GM19328 (cell line): ENCODE results near the gene ERO1B.

Experiments
- ATAC-seq: cut with Tn5 transposase; IDR thresholded peaks from one replicate; pipeline ENCODE4 v1.9.1; 2021; ENCODE audit warnings: mild to moderate bottlenecking, moderate library complexity; ENCODE audit not compliant: unreplicated experiment

The ERO1B gene

GRCh38 chr1:236253918-236254637 is 27.7 kb downstream of the ERO1B start:
- ATAC-seq: no peak

- no peak for ATAC-seq
These were observed 28.6 kb downstream of the ERO1B start for GRCh38 chr1:236253119-236253518.

GRCh38 chr1:236251587-236251986 is 30.2 kb downstream of the ERO1B start:
- ATAC-seq: no peak

- ATAC-seq: no peak
These were observed 34.5 kb downstream of the ERO1B start for GRCh38 chr1:236247286-236247685.

DNA sequence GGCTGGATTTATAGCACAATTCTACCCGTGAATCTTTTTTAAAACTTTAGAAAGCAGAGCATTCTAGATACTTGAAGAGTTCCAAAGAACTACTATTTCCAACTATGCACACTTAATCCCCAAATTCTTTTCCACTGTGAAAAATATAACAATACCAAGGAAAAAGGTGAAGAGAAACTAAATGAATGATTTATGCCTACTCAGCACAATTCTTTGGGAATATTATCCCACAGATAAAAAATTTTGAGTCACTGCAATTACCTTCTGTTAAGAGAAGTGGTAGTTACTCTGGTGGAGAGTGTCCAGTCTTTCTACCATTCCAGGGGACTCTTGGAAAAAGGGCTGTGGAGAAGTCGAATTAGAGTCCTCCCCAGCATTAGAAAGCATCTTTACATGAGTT is 39.2 kb downstream of the ERO1B start:
- no peak for ATAC-seq

DNA sequence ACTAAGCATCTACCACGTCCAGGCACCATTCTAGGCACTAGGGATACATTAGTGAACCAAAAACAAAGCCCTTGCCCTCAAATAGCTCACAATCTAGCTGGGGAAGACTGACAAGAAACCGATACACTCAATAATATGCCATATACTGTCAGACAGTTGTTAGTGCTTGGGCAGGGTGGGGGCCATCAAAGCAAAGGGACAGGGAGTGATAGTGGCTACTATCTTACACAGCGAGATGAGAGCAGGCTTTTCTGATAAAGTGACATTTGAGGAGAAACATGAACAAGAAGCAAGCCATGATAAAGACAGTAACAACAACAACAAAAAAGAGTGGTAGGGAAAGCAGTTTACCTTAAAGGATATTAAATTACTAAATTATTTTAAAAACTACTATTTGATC is 41.1 kb downstream of the ERO1B start:
- ATAC-seq: no peak

DNA sequence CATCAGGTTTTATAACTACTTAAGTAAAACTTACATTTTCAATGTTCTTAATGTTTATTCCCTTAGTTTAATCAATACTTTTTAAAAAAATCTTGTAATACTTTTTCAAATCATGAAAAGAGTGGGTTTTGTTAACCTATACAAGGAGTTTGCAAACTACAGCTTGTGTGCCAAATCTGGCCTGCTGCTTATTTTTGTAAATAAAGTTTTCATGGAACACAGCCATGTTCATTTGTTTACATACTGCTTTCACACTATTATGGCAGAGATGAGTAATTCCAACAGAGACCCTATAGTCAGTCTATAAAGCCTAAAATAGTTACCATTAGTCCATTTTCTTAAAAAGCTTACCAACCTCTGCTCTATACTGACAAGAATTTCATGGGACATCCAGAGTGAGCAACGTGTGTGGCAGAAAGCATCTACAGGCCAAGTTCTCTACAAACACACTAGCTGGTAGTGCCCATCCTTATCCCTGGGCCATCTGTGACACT is 42.6 kb downstream of the ERO1B start:
- ATAC-seq: no peak

DNA sequence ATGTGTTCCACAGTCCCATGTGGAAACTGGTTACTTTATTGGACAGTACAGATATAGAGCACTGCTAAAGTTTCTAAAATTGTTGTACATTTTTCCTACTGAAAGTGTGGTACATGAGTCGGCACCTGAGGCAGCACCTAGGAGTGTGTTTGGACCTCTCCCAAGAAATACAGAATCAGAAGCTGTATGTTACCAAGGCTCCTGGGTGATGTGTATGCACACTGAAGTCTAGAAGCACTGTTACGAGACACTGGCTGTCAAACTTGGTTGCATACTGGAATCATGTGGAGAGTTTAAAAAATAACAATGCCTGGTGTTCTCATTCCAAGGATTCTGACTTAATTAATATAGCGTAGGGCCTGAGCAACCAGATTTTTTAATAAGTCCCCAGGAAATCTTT is 46.6 kb downstream of the ERO1B start:
- no peak for ATAC-seq

DNA sequence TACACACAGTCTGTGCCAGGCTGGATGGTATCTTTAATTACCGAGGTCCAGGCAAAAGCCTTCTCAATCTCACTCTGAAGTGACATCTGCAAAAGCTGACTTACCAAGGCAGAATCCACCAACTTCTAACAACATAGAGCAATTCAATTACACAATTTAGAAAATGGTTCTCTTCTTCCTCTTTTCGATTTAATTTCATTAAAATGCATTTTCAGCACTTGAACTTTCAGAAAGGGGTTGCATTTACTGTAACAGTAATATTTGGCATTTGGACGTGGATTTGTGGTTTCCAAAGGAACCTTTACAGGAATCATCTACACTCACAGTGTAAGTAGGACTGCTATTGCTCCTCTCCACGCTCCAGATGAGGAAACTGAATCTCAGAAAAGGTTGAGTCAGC is 53.3 kb downstream of the ERO1B start:
- no peak for ATAC-seq

- no peak for ATAC-seq
These were observed 59.1 kb downstream of the ERO1B start for GRCh38 chr1:236222632-236223031.

- ATAC-seq: no peak
These were observed 61.3 kb downstream of the ERO1B start for GRCh38 chr1:236220473-236220872.

DNA sequence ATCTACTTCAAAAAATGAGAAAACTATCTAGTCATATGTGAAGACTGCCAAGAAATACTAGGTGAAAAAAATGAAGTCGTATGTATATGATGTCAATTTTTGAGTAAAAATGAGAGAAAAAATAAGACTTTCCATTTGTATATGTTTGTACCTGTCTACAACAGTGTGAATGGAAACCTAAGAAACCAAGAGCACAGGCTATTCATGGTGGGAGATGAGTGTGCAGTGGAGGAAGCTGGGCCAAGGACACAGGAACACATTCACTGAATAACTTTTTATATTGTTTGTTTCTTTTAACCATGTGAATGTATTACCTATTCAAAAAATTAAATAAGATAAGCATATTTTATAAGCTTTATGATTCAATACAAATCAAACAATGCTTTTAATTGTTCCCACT is 67.0 kb downstream of the ERO1B start:
- ATAC-seq: no peak

DNA sequence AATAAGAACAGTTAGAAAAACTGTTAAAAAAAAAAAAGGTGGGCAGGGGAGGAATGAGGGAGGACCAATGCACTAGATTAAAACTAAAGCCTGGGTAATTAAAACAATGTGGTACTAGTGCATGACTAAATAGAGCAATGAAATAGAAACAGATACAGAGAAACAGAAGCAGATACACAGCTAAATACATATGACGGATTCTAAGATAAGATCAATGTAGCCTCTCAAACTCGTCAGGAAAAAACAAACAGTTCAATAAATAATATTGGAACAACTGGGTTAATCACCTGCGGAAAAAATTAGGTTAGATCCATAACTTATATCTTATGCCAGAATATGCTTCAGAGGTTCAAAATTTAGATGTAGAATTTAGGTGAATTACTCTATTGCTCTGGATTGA is 68.2 kb downstream of the ERO1B start:
- no peak for ATAC-seq

DNA sequence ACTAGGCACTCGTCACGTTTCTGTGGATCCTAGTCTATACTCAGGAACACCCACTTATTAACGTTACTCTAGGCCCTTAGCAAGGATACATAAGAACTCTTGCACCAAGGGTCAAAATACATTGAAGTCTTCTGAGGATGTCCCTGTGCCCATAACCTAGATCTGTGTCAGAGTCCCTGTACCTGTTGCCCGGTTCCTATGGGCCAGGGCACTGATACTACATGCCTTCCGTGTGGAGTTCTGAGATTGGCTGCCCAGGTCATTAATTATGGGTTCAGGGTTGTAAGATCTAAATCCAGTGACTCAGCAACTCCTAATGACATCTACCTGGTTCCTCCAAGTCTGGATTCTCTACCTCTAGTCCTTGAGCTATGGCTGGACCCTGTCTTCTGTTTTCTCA is 69.9 kb downstream of the ERO1B start:
- no peak for ATAC-seq

DNA sequence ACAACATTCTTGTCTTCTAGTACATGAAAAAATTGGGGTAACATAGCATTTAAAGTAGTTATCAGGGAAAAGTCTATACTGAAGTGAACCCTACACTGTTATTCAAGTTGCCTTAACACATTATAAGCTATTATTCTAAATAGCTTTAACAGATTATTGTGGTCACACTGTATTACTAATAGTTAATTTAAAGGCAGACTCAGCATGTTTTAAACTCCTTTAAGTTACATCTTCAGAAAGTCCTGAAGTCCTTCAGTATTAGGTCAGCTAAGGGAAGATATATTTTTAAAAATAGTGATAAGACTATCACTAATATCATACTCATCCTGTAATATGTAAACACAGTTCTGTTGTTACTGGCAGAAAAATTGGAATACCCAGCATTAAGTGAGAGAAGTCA is 72.0 kb downstream of the ERO1B start:
- ATAC-seq: no peak

DNA sequence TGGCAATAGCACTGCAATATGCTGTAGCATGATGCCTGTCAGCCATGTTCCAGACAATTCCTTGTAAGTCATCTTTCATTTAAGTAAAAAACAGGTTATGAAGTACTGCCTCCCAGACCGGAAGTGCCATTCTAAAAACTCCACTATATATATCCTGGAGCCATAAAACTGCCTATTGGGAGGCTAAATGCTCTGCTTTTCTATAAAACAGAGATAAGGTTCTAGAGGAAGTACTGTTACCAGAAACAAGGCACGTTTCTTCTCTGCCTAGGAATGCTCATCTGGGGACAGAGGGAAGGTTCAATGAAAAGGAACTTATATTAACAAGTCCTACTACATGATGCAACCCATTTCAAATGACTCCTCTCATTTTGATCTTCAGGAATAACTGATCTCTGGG is 72.6 kb downstream of the ERO1B start:
- no peak for ATAC-seq

DNA sequence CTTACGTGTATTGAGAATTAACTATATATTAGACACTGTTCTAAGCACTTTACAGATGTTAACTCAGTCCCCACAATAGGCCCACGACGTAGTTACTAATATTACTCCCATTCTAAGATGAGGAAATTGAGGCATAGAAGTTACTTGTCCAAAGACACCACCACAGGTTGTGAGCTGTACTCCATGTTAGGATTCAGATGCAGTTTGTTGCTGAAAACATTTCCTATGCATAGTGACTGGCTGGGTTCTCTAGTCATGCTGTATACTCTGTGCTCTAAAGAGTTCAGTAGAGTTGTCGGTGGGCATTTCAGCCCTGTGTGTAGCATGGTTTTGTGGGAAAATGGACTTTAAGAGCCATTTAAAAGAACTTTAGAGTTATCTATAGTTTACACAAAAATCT is 74.2 kb downstream of the ERO1B start:
- no peak for ATAC-seq

GRCh38 chr1:236207121-236207520 is 74.6 kb downstream of the ERO1B start:
- no peak for ATAC-seq

- no peak for ATAC-seq
These were observed 75.2 kb downstream of the ERO1B start for GRCh38 chr1:236206548-236206947.

GRCh38 chr1:236204656-236205055 is 77.1 kb downstream of the ERO1B start:
- no peak for ATAC-seq

DNA sequence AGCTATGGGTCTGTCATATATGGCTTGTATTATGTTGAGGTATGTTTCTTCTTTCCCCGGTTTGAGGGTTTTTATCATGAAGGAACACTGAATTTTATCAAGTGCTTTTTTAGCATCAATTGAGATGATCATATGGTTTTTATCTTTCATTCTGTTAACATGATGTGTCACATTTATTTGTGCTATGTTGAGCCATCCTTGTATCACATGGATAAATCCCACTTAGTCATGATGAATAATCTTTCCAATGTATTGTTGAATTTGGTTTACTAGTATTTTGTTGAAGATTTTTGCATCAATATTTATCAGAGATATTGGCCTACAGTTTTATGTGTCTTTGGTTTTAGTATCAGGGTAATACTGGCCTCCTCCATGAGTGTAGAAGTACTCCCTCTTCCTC is 77.7 kb downstream of the ERO1B start:
- no peak for ATAC-seq

GRCh38 chr1:236201786-236202185 is 80.0 kb downstream of the ERO1B start:
- ATAC-seq: no peak

GRCh38 chr1:236200925-236201324 is 80.8 kb downstream of the ERO1B start:
- no peak for ATAC-seq
